ENCODE results near the gene BRD7.

DNA sequence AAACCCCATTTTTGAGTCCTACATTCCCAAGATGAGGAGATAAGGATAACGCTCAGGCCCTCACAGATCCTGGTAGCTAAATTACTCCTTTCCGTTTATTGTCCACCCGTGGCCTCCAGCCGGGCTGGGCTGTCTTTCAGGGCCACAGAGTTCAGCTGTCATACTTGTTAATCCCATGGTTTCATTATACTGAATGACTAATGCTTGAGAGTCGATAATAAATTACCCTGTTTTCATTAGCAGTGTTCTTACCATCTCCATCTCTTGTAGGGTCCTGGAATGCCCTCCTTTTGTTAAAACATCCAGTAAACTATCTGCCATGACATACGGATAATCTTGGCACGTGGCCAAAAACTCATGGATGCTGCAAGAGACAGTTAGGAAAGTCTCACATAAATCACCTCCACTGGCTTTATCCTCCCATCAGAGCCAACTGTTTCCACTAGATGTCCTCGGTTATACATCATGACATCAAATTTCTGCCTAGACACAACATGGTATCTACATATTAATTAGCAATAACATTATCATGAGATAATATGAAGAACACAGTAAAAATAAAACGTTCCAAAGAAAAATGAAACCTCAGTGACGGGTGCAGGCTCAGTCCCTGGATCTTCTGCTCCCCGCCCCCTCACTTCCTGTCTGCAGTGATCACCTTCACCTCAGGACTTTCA is 45.3 kb downstream of the BRD7 start:
- TF ChIP-seq CTCF (conservative IDR thresholded peaks at IDR 0.05; ENCODE audit: low read length) (peak; percentile 58), EZH2phosphoT487 (IDR thresholded peaks at IDR 0.05; ENCODE audit: borderline replicate concordance) (no peak)

Data from Loucy (cell line).